OCI-LY1 (cell line): ENCODE measurements around the gene FZD1.

Source experiments
- CTCF ChIP-seq: fragments of 200-600 bp; sonication (generic), shearing (Covaris generic); IDR thresholded peaks from 2 replicates; pipeline ENCODE4 v1.5.1; 2017; ENCODE audit warnings: mild to moderate bottlenecking, antibody characterized with exemption, low read length, moderate library complexity, mixed read lengths
- EZH2 ChIP-seq: fragments of 200-600 bp; sonication (generic), shearing (Covaris generic); IDR thresholded peaks from 2 replicates; pipeline ENCODE4 v1.8.0; 2017; ENCODE audit warnings: borderline replicate concordance, mixed run types, mild to moderate bottlenecking, antibody characterized with exemption, low read length, moderate library complexity, mixed read lengths

GRCh38 chr7:91239171-91239604, 25.0 kb upstream of the FZD1 start:
- no peak for TF ChIP-seq CTCF
- no peak for TF ChIP-seq EZH2
